ENCODE data around the gene KLF15.

Gene KLF15

DNA sequence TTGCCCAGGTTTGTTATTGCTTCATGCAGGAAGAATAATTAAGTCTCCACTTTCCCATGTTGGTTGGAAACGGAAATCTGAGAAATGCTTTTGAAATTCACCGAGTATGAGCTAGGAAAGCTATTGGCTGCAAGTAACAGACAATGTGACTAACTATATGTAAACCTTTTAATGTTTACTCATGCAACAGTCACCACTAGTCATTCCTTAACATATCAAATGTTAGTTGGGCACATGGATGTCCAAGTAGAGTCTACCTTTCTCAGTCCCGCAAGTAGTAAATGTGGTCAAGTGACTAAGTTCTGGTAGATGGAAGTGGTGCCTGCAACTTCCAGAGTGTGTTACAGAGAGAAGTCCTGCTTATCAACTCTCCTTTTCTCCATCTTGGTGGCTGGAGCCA lies 52.5 kb downstream of the KLF15 start:
- DNase-seq (ENCODE audit: low read depth), result no peak

DNA sequence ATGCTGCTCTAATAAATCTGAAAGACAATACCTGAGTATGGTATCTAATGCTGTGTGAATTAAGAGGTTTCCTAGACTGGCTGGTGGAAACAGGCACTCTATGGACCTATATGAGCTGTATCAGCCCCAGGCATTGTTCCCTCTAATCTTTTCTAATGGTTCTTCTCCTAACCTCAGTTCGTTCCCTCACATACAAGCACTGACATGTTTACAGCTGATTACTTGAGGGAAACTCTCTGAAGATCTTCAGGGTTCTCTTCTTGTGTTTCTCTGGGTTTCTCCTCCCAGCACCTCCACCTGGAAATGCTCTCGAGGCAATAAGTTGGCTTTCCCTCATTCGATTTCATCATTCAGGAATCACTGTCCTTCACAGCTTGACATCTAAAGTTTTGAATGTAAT lies 52.9 kb downstream of the KLF15 start:
- DNase-seq (ENCODE audit: low read depth), result no peak

DNA sequence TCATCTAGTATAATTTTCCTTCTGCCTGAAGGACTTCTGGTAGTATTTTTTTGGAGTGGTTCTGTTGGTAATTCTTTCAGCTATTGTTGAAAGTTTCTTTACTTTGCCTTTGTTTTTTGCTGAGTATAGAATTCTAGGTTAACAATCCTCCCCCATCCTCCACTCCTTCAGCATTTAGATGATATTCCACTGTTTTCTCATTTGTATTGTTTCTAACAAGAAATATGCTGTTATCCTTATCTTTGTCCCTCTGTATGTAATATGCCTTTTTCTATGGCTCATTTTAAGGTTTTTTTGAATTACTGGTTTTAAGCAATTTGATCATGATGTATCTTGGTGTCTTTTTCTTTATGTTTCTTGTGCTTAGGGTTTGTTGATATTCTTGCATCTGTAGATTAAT lies 53.9 kb downstream of the KLF15 start:
- DNase-seq (ENCODE audit: low read depth), result no peak

GRCh38 chr3:126300761-126301481 lies 56.3 kb downstream of the KLF15 start:
- DNase-seq (ENCODE audit: low read depth), result no peak

GRCh38 chr3:126300001-126300760 lies 57.0 kb downstream of the KLF15 start:
- DNase-seq (ENCODE audit: low read depth), result no peak

GRCh38 chr3:126295407-126295939 lies 61.7 kb downstream of the KLF15 start:
- DNase-seq (ENCODE audit: low read depth), result no peak

DNA sequence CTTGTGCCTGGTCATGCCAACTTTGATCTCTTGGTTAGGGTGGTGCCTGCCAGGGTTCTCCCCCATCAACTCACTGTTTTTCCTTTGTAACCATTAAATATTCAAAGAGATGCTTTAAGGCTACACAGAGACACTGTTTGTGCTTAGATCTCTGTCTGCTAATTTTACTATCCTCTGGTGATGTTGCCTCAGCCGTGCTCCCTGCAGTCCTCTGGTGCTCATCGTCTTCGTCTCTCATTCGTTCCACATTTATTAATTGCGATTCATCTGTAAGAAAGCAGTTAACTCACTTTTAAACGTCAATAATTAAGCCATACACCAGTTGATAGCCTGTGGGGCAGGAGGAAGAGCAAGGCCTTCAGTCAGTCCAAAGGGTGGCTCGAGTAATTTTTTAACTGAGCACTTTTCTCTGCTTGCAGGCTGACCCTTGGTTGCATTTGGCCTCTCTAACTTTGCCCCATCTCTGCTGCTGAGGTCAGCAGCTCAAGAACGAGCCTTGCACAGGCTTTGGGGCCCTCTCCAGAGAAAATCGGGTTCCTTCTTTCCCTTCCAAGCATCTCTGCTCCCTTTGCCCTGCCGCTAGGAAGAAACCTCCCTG lies 62.9 kb downstream of the KLF15 start:
- no peak for DNase-seq (ENCODE audit: low read depth)

DNA sequence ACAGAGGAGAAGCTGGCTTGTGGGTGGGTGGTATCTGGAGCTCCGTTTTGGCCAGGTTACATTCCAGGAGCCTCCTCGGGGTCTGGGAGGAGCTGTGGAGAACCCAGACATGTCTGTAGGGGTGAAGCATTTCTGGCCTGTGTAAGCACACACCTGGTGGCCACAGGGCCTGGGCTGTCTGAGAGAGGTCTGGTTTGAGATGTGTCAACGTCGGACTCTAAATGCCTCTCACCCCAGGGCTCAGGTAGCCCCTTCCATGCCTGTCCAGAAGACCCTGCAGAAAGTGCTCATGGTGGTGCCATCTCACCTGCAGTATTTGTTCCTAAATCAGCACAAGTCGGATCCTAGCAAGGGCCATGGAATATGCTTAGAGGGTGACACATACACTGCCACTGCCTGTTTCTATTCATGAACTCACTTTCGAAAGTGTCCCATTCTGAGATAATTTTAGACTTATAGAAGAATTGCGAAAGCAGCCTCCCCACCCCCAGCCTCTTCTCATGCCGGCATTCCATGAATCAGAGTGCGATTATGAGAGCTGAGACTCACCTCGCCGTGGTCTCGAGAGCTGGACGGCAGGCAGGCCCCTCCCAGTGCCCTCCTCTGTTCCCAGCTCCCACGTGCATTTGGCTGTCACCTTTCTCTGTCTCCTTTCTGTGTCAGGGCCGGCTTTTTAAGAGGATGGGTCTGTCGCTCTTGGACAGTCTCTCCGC lies 63.7 kb downstream of the KLF15 start:
- no peak for DNase-seq (ENCODE audit: low read depth)

Data from activated gamma-delta T cell treated with anti-CD3 and anti-CD28 coated beads, Interleukin-2, amount 50 U/mL, for 16 hours (primary cell).